Measurements from ENCODE around the gene DRD3. TPM values are rescaled to one million over a fixed set of nuclear protein-coding genes. Genes with fewer than 3 reads are reported as not detected.
A peak's percentile ranks its signal among the peaks of the same experiment; 100 is the strongest.

DRD3 gene
- total RNA-seq, 1 donor from 2014 or later: not detected

DNA sequence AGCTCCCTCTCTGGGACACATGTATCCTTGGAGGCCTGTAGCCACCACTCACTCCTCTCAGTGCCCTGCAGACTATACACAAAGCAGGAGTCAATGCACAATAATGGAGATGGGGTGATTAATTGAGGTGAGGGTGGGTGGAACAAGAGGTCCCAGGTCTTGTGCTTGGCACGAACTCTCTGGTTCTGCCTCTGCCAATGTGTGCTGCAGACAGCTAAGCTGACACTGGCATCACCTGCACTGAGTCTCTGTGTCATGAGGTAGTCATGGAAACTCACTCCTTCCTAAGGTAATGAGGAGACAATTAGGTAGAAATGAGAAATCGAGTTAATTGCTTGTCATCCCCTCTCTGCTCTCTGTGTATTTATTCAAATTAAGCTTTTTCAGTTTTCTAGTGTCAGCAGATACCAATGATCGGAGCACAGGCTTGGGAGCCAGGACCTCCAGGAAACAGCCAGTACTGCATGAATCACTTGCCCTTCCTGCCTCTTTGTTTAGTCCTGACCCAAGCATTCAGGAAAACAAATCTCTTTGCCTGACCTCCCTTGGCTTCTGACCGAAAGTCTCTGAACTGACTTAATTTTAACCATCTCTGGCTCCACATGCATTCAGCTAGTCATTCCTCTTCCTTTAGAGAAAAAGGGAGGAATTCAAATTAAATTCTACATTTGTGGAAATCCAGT lies 56.7 kb downstream of the DRD3 start:
- no peaks in the 10 kb centered on the region for H3K36me3 ChIP-seq
- TF ChIP-seq, protein P1, sequence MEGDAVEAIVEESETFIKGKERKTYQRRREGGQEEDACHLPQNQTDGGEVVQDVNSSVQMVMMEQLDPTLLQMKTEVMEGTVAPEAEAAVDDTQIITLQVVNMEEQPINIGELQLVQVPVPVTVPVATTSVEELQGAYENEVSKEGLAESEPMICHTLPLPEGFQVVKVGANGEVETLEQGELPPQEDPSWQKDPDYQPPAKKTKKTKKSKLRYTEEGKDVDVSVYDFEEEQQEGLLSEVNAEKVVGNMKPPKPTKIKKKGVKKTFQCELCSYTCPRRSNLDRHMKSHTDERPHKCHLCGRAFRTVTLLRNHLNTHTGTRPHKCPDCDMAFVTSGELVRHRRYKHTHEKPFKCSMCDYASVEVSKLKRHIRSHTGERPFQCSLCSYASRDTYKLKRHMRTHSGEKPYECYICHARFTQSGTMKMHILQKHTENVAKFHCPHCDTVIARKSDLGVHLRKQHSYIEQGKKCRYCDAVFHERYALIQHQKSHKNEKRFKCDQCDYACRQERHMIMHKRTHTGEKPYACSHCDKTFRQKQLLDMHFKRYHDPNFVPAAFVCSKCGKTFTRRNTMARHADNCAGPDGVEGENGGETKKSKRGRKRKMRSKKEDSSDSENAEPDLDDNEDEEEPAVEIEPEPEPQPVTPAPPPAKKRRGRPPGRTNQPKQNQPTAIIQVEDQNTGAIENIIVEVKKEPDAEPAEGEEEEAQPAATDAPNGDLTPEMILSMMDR (IDR thresholded peaks at IDR 0.05): no peak
- no peak for DNase-seq
- intact Hi-C loops (cut with DNase I): no loop called here
- peaks cover 12% of the 10 kb centered on the region for H3K4me1 ChIP-seq
- H3K4me3 ChIP-seq: no peak overlapping the region
- H3K9me3 ChIP-seq: no peaks in the 10 kb centered on the region
- no peaks in the 10 kb centered on the region for H3K27me3 ChIP-seq
- peak overlapping the region; percentile 56 for H3K27ac ChIP-seq
- peak; percentile 64 for ATAC-seq

DNA sequence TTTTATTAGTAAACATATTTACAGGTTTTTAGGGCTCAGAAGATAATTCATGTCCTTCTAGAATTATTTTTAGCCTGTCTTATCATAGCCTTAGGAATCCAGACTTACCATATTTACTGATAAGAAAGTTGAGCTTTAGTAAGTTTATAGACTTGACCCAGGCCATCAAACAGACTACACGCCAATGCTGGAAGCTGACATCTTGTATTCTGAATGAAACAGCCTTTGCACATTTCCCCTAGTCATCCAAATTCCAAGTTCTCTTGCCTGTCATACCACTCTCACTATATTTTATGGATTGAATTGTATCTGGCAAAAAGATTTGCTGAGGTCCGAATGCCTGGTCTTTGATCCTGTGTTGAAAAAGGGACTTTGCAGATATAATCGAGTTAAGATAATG lies 58.6 kb downstream of the DRD3 start:
- intact Hi-C loops (cut with DNase I): no loop called here
- ATAC-seq: no peak
- Histone ChIP-seq H3K4me1 (peaks cover 12% of the 10 kb centered on the region), H3K27me3 (no peaks in the 10 kb centered on the region), H3K27ac (no peak overlapping the region), H3K36me3 (no peaks in the 10 kb centered on the region), H3K4me3 (no peak overlapping the region), H3K9me3 (no peaks in the 10 kb centered on the region)
- TF ChIP-seq, protein P1 (IDR thresholded peaks at IDR 0.05): no peak
- DNase-seq: no peak

DNA sequence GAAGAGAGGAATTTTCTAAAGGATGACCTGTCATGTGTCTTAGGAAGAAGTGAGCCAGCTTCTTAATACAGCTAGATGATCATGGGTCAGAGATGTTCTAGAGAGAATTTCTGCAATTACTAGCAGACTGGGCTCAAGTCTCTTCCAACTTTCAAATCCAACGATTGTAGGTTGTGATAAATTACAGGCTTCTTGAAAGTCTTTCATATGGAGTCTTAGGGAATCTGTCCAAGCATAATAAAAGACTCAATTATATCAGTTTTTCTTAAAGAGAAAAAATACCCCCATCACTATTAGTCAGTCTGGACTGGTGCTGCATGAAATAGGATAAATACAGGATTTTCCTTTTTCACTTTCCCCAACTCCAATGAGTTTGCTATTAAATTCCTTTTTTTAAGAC lies 59.1 kb downstream of the DRD3 start:
- Histone ChIP-seq H3K27me3 (no peaks in the 10 kb centered on the region), H3K4me3 (no peak overlapping the region), H3K27ac (no peak overlapping the region), H3K9me3 (no peaks in the 10 kb centered on the region), H3K4me1 (peaks cover 12% of the 10 kb centered on the region), H3K36me3 (no peaks in the 10 kb centered on the region)
- intact Hi-C loops (cut with DNase I): no loop called here
- ATAC-seq (no peak), DNase-seq (no peak)
- TF ChIP-seq, protein P1 (IDR thresholded peaks at IDR 0.05): no peak

DNA sequence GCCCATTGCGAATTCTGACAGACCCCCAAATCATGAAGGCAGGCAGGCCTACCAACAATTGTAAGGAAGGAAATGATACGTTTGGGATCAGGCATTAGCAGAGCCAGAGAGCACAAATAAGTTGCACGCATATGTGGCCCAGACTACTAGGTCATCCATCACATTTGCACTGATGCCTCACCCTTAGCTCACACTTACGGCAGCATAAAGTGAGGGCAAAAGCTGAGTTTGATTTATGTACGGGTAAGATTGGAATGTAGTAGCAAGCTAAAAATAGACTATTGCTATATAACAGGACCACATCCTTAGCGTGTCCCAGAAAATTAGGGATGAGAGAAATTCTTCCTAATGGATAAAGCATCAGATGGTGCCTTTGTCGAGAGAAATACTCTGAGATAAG lies 63.7 kb downstream of the DRD3 start:
- TF ChIP-seq, protein P1 (IDR thresholded peaks at IDR 0.05): no peak
- DNase-seq (no peak), ATAC-seq (no peak)
- Histone ChIP-seq H3K4me1 (no peaks in the 10 kb centered on the region), H3K27me3 (no peaks in the 10 kb centered on the region), H3K9me3 (no peaks in the 10 kb centered on the region), H3K36me3 (no peaks in the 10 kb centered on the region), H3K4me3 (no peak overlapping the region), H3K27ac (no peak overlapping the region)
- intact Hi-C loops (cut with DNase I): no loop called here

DNA sequence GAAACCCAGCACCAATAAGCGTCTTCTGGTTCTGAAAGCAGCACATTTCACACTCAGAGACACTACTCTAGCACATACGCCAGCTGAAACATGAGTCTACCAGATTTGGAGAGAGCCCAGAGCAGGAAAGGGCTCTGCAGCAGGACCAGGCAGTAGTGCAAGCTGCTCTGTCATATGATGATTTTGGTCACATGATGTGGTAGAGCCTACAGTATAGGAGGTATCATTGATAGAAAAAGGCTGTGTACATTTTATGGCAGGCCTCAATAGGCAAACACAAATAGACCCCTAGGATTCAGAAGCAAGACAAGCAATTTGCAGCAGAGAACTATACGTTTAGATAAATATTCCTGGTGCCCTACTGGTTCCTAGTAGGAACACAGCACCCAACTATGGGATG lies 64.1 kb downstream of the DRD3 start:
- Histone ChIP-seq H3K9me3 (no peaks in the 10 kb centered on the region), H3K27ac (no peak overlapping the region), H3K27me3 (no peaks in the 10 kb centered on the region), H3K4me1 (no peaks in the 10 kb centered on the region), H3K36me3 (no peaks in the 10 kb centered on the region), H3K4me3 (no peak overlapping the region)
- TF ChIP-seq, protein P1 (IDR thresholded peaks at IDR 0.05): no peak
- DNase-seq (no peak), ATAC-seq (no peak)
- intact Hi-C loops (cut with DNase I): no loop called here

DNA sequence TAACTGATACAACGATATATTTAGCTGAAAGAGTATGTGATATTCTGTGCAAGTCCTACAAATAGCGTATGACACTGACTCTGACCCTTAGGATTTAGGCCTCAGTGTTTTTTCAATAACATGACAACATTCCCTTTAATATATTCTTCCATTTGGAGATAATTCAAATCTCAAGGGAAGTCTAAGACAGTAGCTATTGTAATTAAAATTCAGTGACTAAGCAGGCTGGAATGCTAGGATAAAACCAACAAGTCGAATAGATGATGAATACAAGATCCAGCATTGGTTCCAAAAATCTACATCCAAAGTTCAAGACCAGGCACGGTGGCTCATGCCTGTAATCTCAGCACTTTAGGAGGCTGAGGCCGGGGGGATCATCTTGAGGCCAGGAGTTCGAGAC lies 66.2 kb downstream of the DRD3 start:
- Histone ChIP-seq H3K27ac (no peak overlapping the region), H3K27me3 (no peaks in the 10 kb centered on the region), H3K4me1 (no peaks in the 10 kb centered on the region), H3K36me3 (no peaks in the 10 kb centered on the region), H3K9me3 (no peaks in the 10 kb centered on the region), H3K4me3 (no peak overlapping the region)
- no peak for DNase-seq
- ATAC-seq: no peak
- intact Hi-C loops (cut with DNase I): no loop called here
- TF ChIP-seq, protein P1 (IDR thresholded peaks at IDR 0.05): no peak

Measured in upper lobe of right lung (tissue), 1 donor.